ENCODE measurements around the gene RHOH. TPM values are rescaled to one million over a fixed set of nuclear protein-coding genes. Genes with fewer than 3 reads are reported as not detected.
A peak's percentile ranks its signal among the peaks of the same experiment; 100 is the strongest.

RHOH gene
- total and polyA plus RNA-seq, 9 of the 15 experiments (the other 6 are each of a cell fraction or from before 2014, with no cell fraction given), result 14.3 to 37.7 (median 23.2) TPM

GRCh38 chr4:40238008-40238699 lies 41.3 kb downstream of the RHOH start (continued):
- TF ChIP-seq CREB1 (IDR thresholded peaks at IDR 0.05) (no peak), CREB1 (CRISPR knock-in tag; IDR thresholded peaks at IDR 0.05) (no peak), NCOA4 (IDR thresholded peaks at IDR 0.05; ENCODE audit: partially characterized antibody) (no peak), CXXC5 (CRISPR knock-in tag; IDR thresholded peaks at IDR 0.05) (peak; percentile 74), NR2C2 (CRISPR knock-in tag; IDR thresholded peaks at IDR 0.05) (no peak), NR2C2 (tag; IDR thresholded peaks at IDR 0.05) (no peak; the same call in 1 of the 2 replicates), ZNF717 (CRISPR knock-in tag; IDR thresholded peaks at IDR 0.05) (no peak), ZNF79 (CRISPR knock-in tag; IDR thresholded peaks at IDR 0.05; ENCODE audit: low read depth) (peak; percentile 82), ZNF140 (CRISPR knock-in tag; IDR thresholded peaks at IDR 0.05) (peak; percentile 66; the same call in 1 of the 2 replicates), NFE2L1 (tag; IDR thresholded peaks at IDR 0.05; ENCODE audit: borderline replicate concordance, low read depth) (peak; percentile 54; the same call in 1 of the 2 replicates), FUS (optimal IDR thresholded peaks at IDR 0.05; ENCODE audit: low read depth, low read length) (no peak), GATAD2A (IDR thresholded peaks at IDR 0.05) (peak; percentile 85; the same call in 1 of the 2 replicates), FOSL1 (tag; conservative IDR thresholded peaks at IDR 0.05) (no peak), E2F1 (CRISPR knock-in tag; IDR thresholded peaks at IDR 0.05) (no peak), TAF7 (tag; IDR thresholded peaks at IDR 0.05) (peak; percentile 44), RFX1 (IDR thresholded peaks at IDR 0.05) (no peak), PCBP2 (IDR thresholded peaks at IDR 0.05; ENCODE audit: low read depth, low read length, poor library complexity, severe bottlenecking) (no peak), TSHZ1 (CRISPR knock-in tag; IDR thresholded peaks at IDR 0.05) (peak; percentile 88), ZNF24 (IDR thresholded peaks at IDR 0.05) (no peak), PBX2 (CRISPR knock-in tag; IDR thresholded peaks at IDR 0.05; ENCODE audit: low read depth) (no peak), PBX2 (tag; conservative IDR thresholded peaks at IDR 0.05; ENCODE audit: low read depth) (0 out of 2 replicates have a peak, but pooled peaks have one; percentile 26), KLF1 (tag; IDR thresholded peaks at IDR 0.05) (peak; percentile 73)

Data from K562 (cell line).